DND-41 (cell line): ENCODE results near the gene INPP5A.

Source experiments
- ATAC-seq: fragments of 200-7000 bp; cut with Tn5 transposase; 3 replicates; pipeline ENCODE4 v1.9.1; 2021; ENCODE audit warnings: low read depth; ENCODE audit not compliant: insufficient read depth
- DNase-seq: peaks from one replicate; pipeline ENCODE4 v3.0.0-alpha.2; 2020
- H2AFZ ChIP-seq: 2 replicates; pipeline ENCODE4 v1.6.0; 2012; ENCODE audit warnings: low read depth, low read length
- H3K27ac ChIP-seq: 2 replicates; pipeline ENCODE4 v1.5.1; 2012; ENCODE audit warnings: low read length, inconsistent platforms
- H3K27me3 ChIP-seq: fragments of 200-600 bp; sonication (generic); 2 replicates; pipeline ENCODE4 v1.6.0; 2012; ENCODE audit warnings: low read length, mild to moderate bottlenecking, inconsistent platforms; ENCODE audit not compliant: insufficient read depth, poor library complexity
- H3K36me3 ChIP-seq: 2 replicates; pipeline ENCODE4 v1.5.1; 2012; ENCODE audit warnings: low read length, inconsistent platforms; ENCODE audit not compliant: insufficient read depth
- H3K4me1 ChIP-seq: 2 replicates; pipeline ENCODE4 v1.5.1; 2012; ENCODE audit warnings: mild to moderate bottlenecking, low read length; ENCODE audit not compliant: insufficient read depth
- H3K4me2 ChIP-seq: 2 replicates; pipeline ENCODE4 v1.6.0; 2012; ENCODE audit warnings: mild to moderate bottlenecking, moderate library complexity, low read length, inconsistent platforms; ENCODE audit not compliant: insufficient read depth
- H3K4me3 ChIP-seq, 2 experiments: fragments of 200-600 bp in 1 of 2; shearing (Covaris generic) in 1 of 2; 2 replicates each; pipeline ENCODE4 v1.5.1; 2012 to 2016; ENCODE audit warnings: inconsistent platforms in 2 of 2, low read length in 2 of 2, mild to moderate bottlenecking in 2 of 2, low read depth in 1 of 2, moderate library complexity in 1 of 2
- H3K79me2 ChIP-seq: 2 replicates; pipeline ENCODE4 v1.6.0; 2012; ENCODE audit warnings: low read length, inconsistent platforms; ENCODE audit not compliant: insufficient read depth
- H3K9ac ChIP-seq: 2 replicates; pipeline ENCODE4 v1.6.0; 2012; ENCODE audit warnings: low read depth, mild to moderate bottlenecking, inconsistent platforms, low read length, moderate library complexity
- H3K9me3 ChIP-seq: 2 replicates; pipeline ENCODE4 v1.5.1; 2012; ENCODE audit warnings: low read length, moderate library complexity, mild to moderate bottlenecking, inconsistent platforms; ENCODE audit not compliant: insufficient read depth, severe bottlenecking
- H4K20me1 ChIP-seq: 2 replicates; pipeline ENCODE4 v1.6.0; 2012; ENCODE audit warnings: low read length; ENCODE audit not compliant: insufficient read depth
- CTCF ChIP-seq: IDR thresholded peaks from 2 replicates; pipeline ENCODE4 v1.5.1; 2012; ENCODE audit warnings: borderline replicate concordance, low read length, moderate library complexity, mild to moderate bottlenecking; ENCODE audit not compliant: poor library complexity, severe bottlenecking; ENCODE audit errors: extremely low read depth
- EZH2 ChIP-seq: IDR thresholded peaks from 3 replicates; pipeline ENCODE4 v1.6.1; 2012; ENCODE audit warnings: borderline replicate concordance, low read depth, mild to moderate bottlenecking, moderate library complexity, low read length, inconsistent platforms; ENCODE audit not compliant: severe bottlenecking

INPP5A gene

GRCh38 chr10:132689721-132690360 lies 152.3 kb downstream of the INPP5A start:
- H3K4me3 ChIP-seq: no peak overlapping the region
- no peaks in the 10 kb centered on the region for H3K4me1 ChIP-seq
- H3K4me2 ChIP-seq: no peak overlapping the region
- peaks cover 6% of the 10 kb centered on the region for H3K9me3 ChIP-seq
- no peak for TF ChIP-seq CTCF
- TF ChIP-seq EZH2: no peak
- peaks cover 33% of the 10 kb centered on the region for H3K36me3 ChIP-seq
- no peak for DNase-seq
- ATAC-seq: no peak
- H3K27me3 ChIP-seq: no peaks in the 10 kb centered on the region
- H3K27ac ChIP-seq: no peak overlapping the region
- no peak overlapping the region for H2AFZ ChIP-seq
- H4K20me1 ChIP-seq: peaks cover 22% of the 10 kb centered on the region
- no peak overlapping the region for H3K9ac ChIP-seq
- H3K79me2 ChIP-seq: peaks cover 11% of the 10 kb centered on the region; the same call in 1 of the 2 replicates

- Histone ChIP-seq H3K4me3 (no peak overlapping the region), H3K4me1 (no peaks in the 10 kb centered on the region), H3K27me3 (no peaks in the 10 kb centered on the region), H4K20me1 (peaks cover 19% of the 10 kb centered on the region), H3K79me2 (peaks cover 11% of the 10 kb centered on the region; the same call in 1 of the 2 replicates), H3K27ac (no peak overlapping the region), H3K36me3 (peaks cover 33% of the 10 kb centered on the region), H3K9me3 (peaks cover 6% of the 10 kb centered on the region), H3K9ac (no peak overlapping the region), H2AFZ (no peak overlapping the region), H3K4me2 (no peak overlapping the region)
- no peak for DNase-seq
- no peak for TF ChIP-seq EZH2
- TF ChIP-seq CTCF: no peak
- ATAC-seq: no peak
Observed at GRCh38 chr10:132690401-132690800, 152.8 kb downstream of the INPP5A start.

- TF ChIP-seq EZH2 (no peak), CTCF (no peak)
- Histone ChIP-seq H3K4me2 (no peak overlapping the region), H3K4me1 (no peaks in the 10 kb centered on the region), H3K27ac (no peak overlapping the region), H3K27me3 (no peaks in the 10 kb centered on the region), H2AFZ (no peak overlapping the region), H3K9ac (no peak overlapping the region), H3K36me3 (peaks cover 33% of the 10 kb centered on the region), H4K20me1 (peaks cover 13% of the 10 kb centered on the region), H3K4me3 (no peak overlapping the region), H3K79me2 (peaks cover 11% of the 10 kb centered on the region; the same call in 1 of the 2 replicates), H3K9me3 (peaks cover 6% of the 10 kb centered on the region)
- DNase-seq: no peak
- no peak for ATAC-seq
Observed at GRCh38 chr10:132690821-132691610, 153.4 kb downstream of the INPP5A start.
